Upper lobe of right lung (tissue), 1 donor: ENCODE data around the gene PI3. TPM values are rescaled to one million over a fixed set of nuclear protein-coding genes. Genes with fewer than 3 reads are reported as not detected.

ENCODE experiments used
- ATAC-seq: fragments of 200-7000 bp; cut with Tn5 transposase; one replicate; pipeline ENCODE4 v1.9.1; 2020; ENCODE audit warnings: mild to moderate bottlenecking, moderate library complexity
- DNase-seq: peaks from one replicate; pipeline ENCODE4 v3.0.0-alpha.2; 2020
- H3K27ac ChIP-seq: fragments of 200-600 bp; one replicate; pipeline ENCODE4 v1.8.0; 2022
- H3K27me3 ChIP-seq: fragments of 200-600 bp; one replicate; pipeline ENCODE4 v1.8.0; 2022; ENCODE audit warnings: mild to moderate bottlenecking
- H3K36me3 ChIP-seq: fragments of 200-600 bp; one replicate; pipeline ENCODE4 v1.8.0; 2022
- H3K4me1 ChIP-seq: fragments of 200-600 bp; one replicate; pipeline ENCODE4 v1.8.0; 2022
- H3K4me3 ChIP-seq: fragments of 200-600 bp; one replicate; pipeline ENCODE4 v1.8.0; 2022; ENCODE audit warnings: mild to moderate bottlenecking
- H3K9me3 ChIP-seq: fragments of 200-600 bp; one replicate; pipeline ENCODE4 v1.8.0; 2022
- intact Hi-C: fragments of 100-400 bp; cut with DNase I; formaldehyde crosslinking; loops from one replicate; pipeline ENCODE4 v1.11.0; 2022
- total RNA-seq: library from RNA; stranded (reverse); fragmentation: NEBNext Ultra II Directional; extraction: Animal tissue kit (Norgen Biotek cat#: 25700); gene quantifications from one replicate; pipeline ENCODE4 v1.2.1, GENCODE V29; 2021
- TF ChIP-seq, protein P1 (sequence below): fragments of 200-600 bp; IDR thresholded peaks from one replicate; pipeline ENCODE4 v1.8.0; 2022; ENCODE audit warnings: antibody characterized with exemption
- donor health status: DM: no; HTN: yes; CAD: no; lungs with severe emphysema.

The PI3 gene
- total RNA-seq, 1 donor from 2014 or later, result 4.1 TPM

GRCh38 chr20:45209924-45210323 is 35.2 kb downstream of the PI3 start:
- Histone ChIP-seq H3K36me3 (no peaks in the 10 kb centered on the region), H3K4me3 (no peak overlapping the region), H3K4me1 (no peaks in the 10 kb centered on the region), H3K27me3 (peaks cover 12% of the 10 kb centered on the region), H3K27ac (no peak overlapping the region), H3K9me3 (no peaks in the 10 kb centered on the region)
- intact Hi-C loops, result no loop called here
- DNase-seq (no peak), ATAC-seq (no peak)
- TF ChIP-seq, protein P1, sequence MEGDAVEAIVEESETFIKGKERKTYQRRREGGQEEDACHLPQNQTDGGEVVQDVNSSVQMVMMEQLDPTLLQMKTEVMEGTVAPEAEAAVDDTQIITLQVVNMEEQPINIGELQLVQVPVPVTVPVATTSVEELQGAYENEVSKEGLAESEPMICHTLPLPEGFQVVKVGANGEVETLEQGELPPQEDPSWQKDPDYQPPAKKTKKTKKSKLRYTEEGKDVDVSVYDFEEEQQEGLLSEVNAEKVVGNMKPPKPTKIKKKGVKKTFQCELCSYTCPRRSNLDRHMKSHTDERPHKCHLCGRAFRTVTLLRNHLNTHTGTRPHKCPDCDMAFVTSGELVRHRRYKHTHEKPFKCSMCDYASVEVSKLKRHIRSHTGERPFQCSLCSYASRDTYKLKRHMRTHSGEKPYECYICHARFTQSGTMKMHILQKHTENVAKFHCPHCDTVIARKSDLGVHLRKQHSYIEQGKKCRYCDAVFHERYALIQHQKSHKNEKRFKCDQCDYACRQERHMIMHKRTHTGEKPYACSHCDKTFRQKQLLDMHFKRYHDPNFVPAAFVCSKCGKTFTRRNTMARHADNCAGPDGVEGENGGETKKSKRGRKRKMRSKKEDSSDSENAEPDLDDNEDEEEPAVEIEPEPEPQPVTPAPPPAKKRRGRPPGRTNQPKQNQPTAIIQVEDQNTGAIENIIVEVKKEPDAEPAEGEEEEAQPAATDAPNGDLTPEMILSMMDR, result no peak

- H3K4me3 ChIP-seq, result no peak overlapping the region
- ATAC-seq (no peak), DNase-seq (no peak)
- intact Hi-C loops, result no loop called here
- H3K27ac ChIP-seq, result no peak overlapping the region
- no peaks in the 10 kb centered on the region for H3K27me3 ChIP-seq
- no peaks in the 10 kb centered on the region for H3K9me3 ChIP-seq
- H3K4me1 ChIP-seq, result no peaks in the 10 kb centered on the region
- H3K36me3 ChIP-seq, result no peaks in the 10 kb centered on the region
- TF ChIP-seq, protein P1, result no peak
Observed at GRCh38 chr20:45211569-45212474, 37.1 kb downstream of the PI3 start.

DNA sequence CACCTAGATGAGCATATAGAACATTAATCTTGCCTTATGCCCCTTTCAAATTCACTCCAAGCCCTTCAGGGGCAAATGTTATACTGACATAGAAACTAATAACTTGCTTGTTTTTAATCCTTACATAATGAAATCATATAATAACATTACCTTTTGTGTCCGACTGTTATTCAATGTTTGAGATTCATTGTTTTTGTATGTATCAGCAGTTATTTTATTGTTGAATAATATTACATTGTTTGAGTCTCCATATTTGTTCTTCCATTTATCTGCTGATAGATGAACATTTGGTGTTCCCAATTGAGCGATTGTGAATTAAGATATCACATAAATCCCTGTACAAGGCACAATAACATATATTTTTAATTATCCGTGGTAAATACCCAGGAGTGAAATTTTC is 38.1 kb downstream of the PI3 start:
- no peaks in the 10 kb centered on the region for H3K36me3 ChIP-seq
- intact Hi-C loops, result no loop called here
- H3K9me3 ChIP-seq, result no peaks in the 10 kb centered on the region
- H3K27me3 ChIP-seq, result no peaks in the 10 kb centered on the region
- ATAC-seq (no peak), DNase-seq (no peak)
- H3K4me3 ChIP-seq, result no peak overlapping the region
- no peak overlapping the region for H3K27ac ChIP-seq
- TF ChIP-seq, protein P1, result no peak
- H3K4me1 ChIP-seq, result no peaks in the 10 kb centered on the region

DNA sequence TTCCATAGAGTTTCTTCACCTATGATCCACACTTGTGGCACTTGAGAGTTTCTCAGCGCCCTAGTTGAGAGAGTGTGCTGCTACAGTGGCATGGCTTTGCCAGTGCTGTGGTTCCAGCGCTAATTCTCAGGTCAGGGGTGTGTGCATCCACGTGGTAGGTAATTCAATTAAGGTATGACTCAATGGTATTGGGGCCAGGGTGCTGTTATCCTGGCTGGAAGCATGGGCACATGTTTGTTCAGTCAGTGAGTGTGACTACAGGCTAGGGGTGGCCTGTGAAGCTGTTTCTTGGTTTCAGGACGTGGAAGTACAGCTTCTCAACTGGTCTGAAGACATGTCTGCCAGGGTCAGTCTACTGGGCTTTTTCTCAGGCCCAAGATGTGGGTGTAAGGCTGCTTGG is 43.4 kb downstream of the PI3 start:
- Histone ChIP-seq H3K27ac (no peak overlapping the region), H3K36me3 (no peaks in the 10 kb centered on the region), H3K4me3 (no peak overlapping the region), H3K27me3 (peaks cover 4% of the 10 kb centered on the region), H3K4me1 (no peaks in the 10 kb centered on the region), H3K9me3 (no peaks in the 10 kb centered on the region)
- intact Hi-C loops, result no loop called here
- ATAC-seq (no peak), DNase-seq (no peak)
- TF ChIP-seq, protein P1, result no peak

- ATAC-seq (no peak), DNase-seq (no peak)
- peaks cover 4% of the 10 kb centered on the region for H3K27me3 ChIP-seq
- H3K9me3 ChIP-seq, result no peaks in the 10 kb centered on the region
- H3K27ac ChIP-seq, result no peak overlapping the region
- TF ChIP-seq, protein P1, result no peak
- H3K4me3 ChIP-seq, result no peak overlapping the region
- intact Hi-C loops, result no loop called here
- no peaks in the 10 kb centered on the region for H3K36me3 ChIP-seq
- H3K4me1 ChIP-seq, result no peaks in the 10 kb centered on the region
Observed at GRCh38 chr20:45218636-45219035, 43.9 kb downstream of the PI3 start.
